ENCODE measurements around the gene HUNK.
"Not testable (repeated sequence)": the region's sequence is repeated elsewhere in the genome, so short reads cannot be mapped to it uniquely, and the experiment has no call there.

The HUNK gene

GRCh38 chr21:31872452-31873274 lies at the start of gene HUNK:
Gene HUNK, plus strand, starts transcription at chr21:31873020. Its CDS starts 655 bp downstream, at chr21:31873675.
- peak; percentile 92 for DNase-seq

- DNase-seq = no peak
Measured at GRCh38 chr21:31829736-31830472, 42.9 kb upstream of the HUNK start.

- peak; percentile 13 for DNase-seq
Measured at GRCh38 chr21:31830701-31831100, 42.1 kb upstream of the HUNK start.

GRCh38 chr21:31837041-31837440 lies 35.8 kb upstream of the HUNK start:
- no peak for DNase-seq

- DNase-seq = no peak
Measured at GRCh38 chr21:31837618-31838390, 35.0 kb upstream of the HUNK start.

- DNase-seq = no peak
Measured at GRCh38 chr21:31838586-31839355, 34.0 kb upstream of the HUNK start.

- DNase-seq = no peak
Measured at GRCh38 chr21:31844206-31844605, 28.6 kb upstream of the HUNK start.

- DNase-seq = no peak
Measured at GRCh38 chr21:31845151-31845729, 27.6 kb upstream of the HUNK start.

- DNase-seq = no peak
Measured at GRCh38 chr21:31846690-31847089, 26.1 kb upstream of the HUNK start.

- DNase-seq = peak; percentile 28
Measured at GRCh38 chr21:31847761-31848160, 25.1 kb upstream of the HUNK start.

- DNase-seq = no peak
Measured at GRCh38 chr21:31848326-31848985, 24.4 kb upstream of the HUNK start.

- no peak for DNase-seq
Measured at GRCh38 chr21:31850886-31851285, 21.9 kb upstream of the HUNK start.

GRCh38 chr21:31855180-31855579 lies 17.6 kb upstream of the HUNK start:
- DNase-seq = no peak

GRCh38 chr21:31857096-31857495 lies 15.7 kb upstream of the HUNK start:
- DNase-seq = no peak

- DNase-seq = not testable (repeated sequence)
Measured at GRCh38 chr21:31857631-31858030, 15.2 kb upstream of the HUNK start.

GRCh38 chr21:31860851-31861250 lies 12.0 kb upstream of the HUNK start:
- DNase-seq = no peak

- DNase-seq = no peak
Measured at GRCh38 chr21:31862078-31862477, 10.7 kb upstream of the HUNK start.

GRCh38 chr21:31865429-31865970 lies 7.3 kb upstream of the HUNK start:
- DNase-seq = no peak

- DNase-seq = peak; percentile 95
Measured at GRCh38 chr21:31866077-31866511, 6.7 kb upstream of the HUNK start.

- DNase-seq = no peak
Measured at GRCh38 chr21:31869750-31870149, 3.1 kb upstream of the HUNK start.
